ENCODE measurements around the gene SLC8A3. TPM values are rescaled to one million over a fixed set of nuclear protein-coding genes. Genes with fewer than 3 reads are reported as not detected.
A peak's percentile ranks its signal among the peaks of the same experiment; 100 is the strongest.

Gene SLC8A3
- total and polyA plus RNA-seq, 2 of the 13 experiments (the other 11 are each of a cell fraction or from before 2014, with no cell fraction given) = 0.01 to 0.02 TPM

DNA sequence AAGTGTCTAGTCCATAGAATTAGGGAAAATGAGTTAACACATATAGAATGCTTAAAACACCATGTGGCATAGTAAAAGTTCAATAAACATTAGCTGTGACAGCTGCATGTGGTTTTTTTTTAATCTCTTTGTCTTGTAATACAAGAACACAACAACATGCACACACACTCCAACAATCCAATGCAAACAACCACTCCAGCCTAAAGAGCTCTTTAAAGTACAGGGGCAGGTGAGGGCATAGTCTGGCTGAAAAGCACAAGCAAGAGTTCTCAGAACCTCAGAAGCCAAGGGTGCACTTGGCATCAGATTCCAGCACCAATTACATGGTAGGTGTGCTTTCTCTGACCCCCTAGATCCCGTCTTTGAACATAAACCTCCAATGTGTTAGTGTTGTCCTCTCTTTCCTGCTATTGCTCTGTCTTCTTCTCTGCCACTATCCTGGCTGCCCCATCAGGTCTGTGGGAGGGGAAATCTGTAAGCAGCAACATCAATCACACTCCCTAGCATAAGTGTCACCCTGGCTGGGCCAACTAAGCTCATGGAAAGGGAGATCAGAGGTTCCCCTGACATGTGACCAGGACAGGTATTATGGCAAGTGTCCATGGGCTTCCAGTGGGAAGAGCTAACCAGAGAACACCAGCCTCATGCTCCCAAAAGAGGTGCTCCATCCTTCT is 91.0 kb downstream of the SLC8A3 start:
- BruUV-seq (replicated peaks) = no TSS peak
- 0% methylated on average over 1 of the region's 1 CpG for WGBS (ENCODE audit: low lambda C conversion rate)
- ChIA-PET POLR2A (no interaction called here), CTCF (ENCODE audit: low intra/inter-chr PET ratio, low total read pairs) (no interaction called here)
- no peak overlapping the region for H2AFZ ChIP-seq (ENCODE audit: low read length)
- no peak for DNase-seq (ENCODE audit: low spot score)
- no peaks in the 10 kb centered on the region for H3K9me3 ChIP-seq (ENCODE audit: low read length)
- no peak overlapping the region for H3K4me3 ChIP-seq (replicated peaks in 1 of 3; ENCODE audit: insufficient read depth in 1 of 3, low read depth in 2 of 3, low read length in 3 of 3)
- in situ Hi-C loops (cut with HindIII; ENCODE audit: extremely low pct_ligation_motif_present, low pct_unique_long_range_greater_than_20kb) = loop anchor here (25.0 kb wide), 1 partner anchor 465 kb away; no protein-coding TSS in a partner anchor
- H3K9ac ChIP-seq (ENCODE audit: insufficient read depth, low read depth, low read length) = no peak overlapping the region
- ATAC-seq = no peak
- no peaks in the 10 kb centered on the region for H4K20me1 ChIP-seq (ENCODE audit: insufficient read depth, low read length)
- no peak overlapping the region for H3K27ac ChIP-seq (ENCODE audit: extremely low read length, insufficient read depth, low read length)
- H3K36me3 ChIP-seq (replicated peaks in 1 of 2; ENCODE audit: control insufficient read depth in 1 of 2, insufficient read depth in 2 of 2, low read length in 2 of 2) = no peaks in the 10 kb centered on the region
- intact Hi-C loops (cut with micrococcal nuclease; ENCODE audit: unreplicated experiment) = loop anchor here (10.0 kb wide), 1 partner anchor 467 kb away; no protein-coding TSS in a partner anchor
- peaks cover 9% of the 10 kb centered on the region; the same call in 1 of the 2 replicates for H3K4me1 ChIP-seq (ENCODE audit: insufficient read depth, low read length)
- H3K27me3 ChIP-seq (ENCODE audit: control insufficient read depth in 1 of 2, insufficient read depth in 2 of 2, low read length in 2 of 2) = no peaks in the 10 kb centered on the region; a peak in 2 of 5 replicates
- no peak for TF ChIP-seq ZNF563 (CRISPR knock-in tag; IDR thresholded peaks at IDR 0.05)
- TF ChIP-seq ZNF557 (CRISPR knock-in tag; IDR thresholded peaks at IDR 0.05) = no peak
- TF ChIP-seq ZNF264 (CRISPR knock-in tag; IDR thresholded peaks at IDR 0.05) = no peak
- no peak for TF ChIP-seq MAZ (IDR thresholded peaks at IDR 0.05; ENCODE audit: borderline replicate concordance, low read depth, low read length)
- no peak for TF ChIP-seq MAZ (CRISPR knock-in tag; IDR thresholded peaks at IDR 0.05; ENCODE audit: low read depth)
- TF ChIP-seq ZNF546 (CRISPR knock-in tag; conservative IDR thresholded peaks at IDR 0.05) = no peak
- TF ChIP-seq MEF2D (CRISPR knock-in tag; IDR thresholded peaks at IDR 0.05) = no peak
- TF ChIP-seq ZBTB42 (CRISPR knock-in tag; IDR thresholded peaks at IDR 0.05) = no peak
- TF ChIP-seq ZNF30 (CRISPR knock-in tag; IDR thresholded peaks at IDR 0.05) = no peak
- no peaks in the 10 kb centered on the region for H3K79me2 ChIP-seq (ENCODE audit: insufficient read depth, low read length)
- no peak overlapping the region for H3K4me2 ChIP-seq (ENCODE audit: low read depth, low read length)
- FAIRE-seq = no peak

DNA sequence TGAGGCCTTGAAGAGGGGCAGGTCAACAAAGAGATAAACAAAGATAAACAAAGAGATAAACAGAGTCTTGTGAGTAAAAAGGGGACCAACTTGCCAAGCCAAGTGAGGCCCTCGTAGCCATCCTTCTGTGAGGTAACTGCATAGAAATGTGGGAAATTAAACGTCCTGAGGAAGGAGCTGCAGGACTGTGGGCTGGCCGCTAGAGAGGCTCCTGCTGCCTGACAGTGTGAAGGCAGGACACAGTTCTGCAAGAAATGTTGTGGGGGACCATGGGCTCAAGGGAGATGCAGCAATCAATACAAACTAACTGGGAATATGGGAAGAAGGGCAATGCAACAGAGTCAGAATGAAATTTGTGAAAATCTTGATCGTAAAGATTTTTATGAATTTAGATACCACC is 91.9 kb downstream of the SLC8A3 start:
- intact Hi-C loops (cut with micrococcal nuclease; ENCODE audit: unreplicated experiment) (loop anchor here (10.0 kb wide), 1 partner anchor 468 kb away; no protein-coding TSS in a partner anchor), in situ Hi-C loops (cut with HindIII; ENCODE audit: extremely low pct_ligation_motif_present, low pct_unique_long_range_greater_than_20kb) (loop anchor here (25.0 kb wide), 1 partner anchor 465 kb away; no protein-coding TSS in a partner anchor)
- H4K20me1 ChIP-seq (ENCODE audit: insufficient read depth, low read length) = no peaks in the 10 kb centered on the region
- no peak overlapping the region for H2AFZ ChIP-seq (ENCODE audit: low read length)
- H3K4me2 ChIP-seq (ENCODE audit: low read depth, low read length) = no peak overlapping the region
- WGBS (ENCODE audit: low lambda C conversion rate) = 24% methylated on average over 4 of the region's 4 CpGs
- peak; percentile 92 for ATAC-seq
- H3K27me3 ChIP-seq (ENCODE audit: control insufficient read depth in 1 of 2, insufficient read depth in 2 of 2, low read length in 2 of 2) = no peaks in the 10 kb centered on the region; a peak in 2 of 5 replicates
- H3K4me3 ChIP-seq (replicated peaks in 1 of 3; ENCODE audit: insufficient read depth in 1 of 3, low read depth in 2 of 3, low read length in 3 of 3) = no peak overlapping the region
- FAIRE-seq = peak; percentile 49
- BruUV-seq (replicated peaks) = no TSS peak
- POLR2A ChIA-PET = no interaction called here
- H3K27ac ChIP-seq (ENCODE audit: extremely low read length, insufficient read depth, low read length) = no peak overlapping the region
- no peaks in the 10 kb centered on the region for H3K79me2 ChIP-seq (ENCODE audit: insufficient read depth, low read length)
- CTCF ChIA-PET (ENCODE audit: low intra/inter-chr PET ratio, low total read pairs) = no interaction called here
- peak; percentile 9 for DNase-seq (ENCODE audit: low spot score)
- TF ChIP-seq, protein P1, sequence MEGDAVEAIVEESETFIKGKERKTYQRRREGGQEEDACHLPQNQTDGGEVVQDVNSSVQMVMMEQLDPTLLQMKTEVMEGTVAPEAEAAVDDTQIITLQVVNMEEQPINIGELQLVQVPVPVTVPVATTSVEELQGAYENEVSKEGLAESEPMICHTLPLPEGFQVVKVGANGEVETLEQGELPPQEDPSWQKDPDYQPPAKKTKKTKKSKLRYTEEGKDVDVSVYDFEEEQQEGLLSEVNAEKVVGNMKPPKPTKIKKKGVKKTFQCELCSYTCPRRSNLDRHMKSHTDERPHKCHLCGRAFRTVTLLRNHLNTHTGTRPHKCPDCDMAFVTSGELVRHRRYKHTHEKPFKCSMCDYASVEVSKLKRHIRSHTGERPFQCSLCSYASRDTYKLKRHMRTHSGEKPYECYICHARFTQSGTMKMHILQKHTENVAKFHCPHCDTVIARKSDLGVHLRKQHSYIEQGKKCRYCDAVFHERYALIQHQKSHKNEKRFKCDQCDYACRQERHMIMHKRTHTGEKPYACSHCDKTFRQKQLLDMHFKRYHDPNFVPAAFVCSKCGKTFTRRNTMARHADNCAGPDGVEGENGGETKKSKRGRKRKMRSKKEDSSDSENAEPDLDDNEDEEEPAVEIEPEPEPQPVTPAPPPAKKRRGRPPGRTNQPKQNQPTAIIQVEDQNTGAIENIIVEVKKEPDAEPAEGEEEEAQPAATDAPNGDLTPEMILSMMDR (CRISPR knock-in tag; IDR thresholded peaks at IDR 0.05) = peak; percentile 47
- no peak for TF ChIP-seq ESRRA (CRISPR knock-in tag; IDR thresholded peaks at IDR 0.05; ENCODE audit: low read depth)
- TF ChIP-seq STAT5B (CRISPR knock-in tag; IDR thresholded peaks at IDR 0.05) = no peak
- TF ChIP-seq ZNF782 (CRISPR knock-in tag; IDR thresholded peaks at IDR 0.05; ENCODE audit: borderline replicate concordance) = no peak
- peak; percentile 42 for TF ChIP-seq STAG1 (CRISPR knock-in tag; IDR thresholded peaks at IDR 0.05)
- H3K9me3 ChIP-seq (ENCODE audit: low read length) = no peaks in the 10 kb centered on the region
- H3K9ac ChIP-seq (ENCODE audit: insufficient read depth, low read depth, low read length) = no peak overlapping the region
- peaks cover 9% of the 10 kb centered on the region; the same call in 1 of the 2 replicates for H3K4me1 ChIP-seq (ENCODE audit: insufficient read depth, low read length)
- H3K36me3 ChIP-seq (replicated peaks in 1 of 2; ENCODE audit: control insufficient read depth in 1 of 2, insufficient read depth in 2 of 2, low read length in 2 of 2) = no peaks in the 10 kb centered on the region
